H1 (cell line): ENCODE measurements around the gene PPP1R7. TPM values are rescaled to one million over a fixed set of nuclear protein-coding genes. Genes with fewer than 3 reads are reported as not detected.

Source experiments
- CTCF ChIA-PET: fragments of 300-600 bp; sonication (Branson Sonifier 250); formaldehyde crosslinking; loops from one replicate; lab custom pipeline; 2021; ENCODE audit not compliant: partially characterized antibody; lab: Charles Lee
- POLR2A ChIA-PET: fragments of 300-600 bp; sonication (Branson Sonifier 250); formaldehyde crosslinking; loops from one replicate; lab custom pipeline; 2021; ENCODE audit warnings: inconsistent platforms; ENCODE audit not compliant: partially characterized antibody; lab: Charles Lee
- DNase-seq, 2 experiments: peaks; one replicate each; pipeline versions ENCODE4 v3.0.0 to v3.0.0-alpha.2; 2010 to 2022; ENCODE audit warnings: low spot score in 2 of 2, low read depth in 1 of 2, mixed read lengths in 1 of 2
- FAIRE-seq: peaks from 2 replicates; lab custom pipeline; 2011; peaks lifted over from hg19 to GRCh38; lab: Jason Lieb, UNC
- H2AFZ ChIP-seq: 2 replicates; pipeline ENCODE4 v1.8.1; 2012; ENCODE audit warnings: low read length, inconsistent platforms
- H2AK5ac ChIP-seq: 2 replicates; pipeline ENCODE4 v1.6.1; 2013; ENCODE audit warnings: low read depth, low read length
- H2BK120ac ChIP-seq: replicated peaks from 2 replicates; pipeline ENCODE3; 2013; ENCODE audit warnings: low read depth, low read length, inconsistent platforms
- H2BK12ac ChIP-seq: 2 replicates; pipeline ENCODE4 v1.6.1; 2013; ENCODE audit warnings: low read depth, low read length
- H2BK15ac ChIP-seq: 2 replicates; pipeline ENCODE4 v1.6.1; 2013; ENCODE audit warnings: low read length
- H2BK20ac ChIP-seq: 2 replicates; pipeline ENCODE4 v1.6.1; 2013; ENCODE audit warnings: low read length
- H2BK5ac ChIP-seq: 2 replicates; pipeline ENCODE4 v1.6.1; 2013; ENCODE audit warnings: low read depth, low read length
- H3K14ac ChIP-seq: 2 replicates; pipeline ENCODE4 v1.6.1; 2013; ENCODE audit warnings: inconsistent platforms; ENCODE audit not compliant: insufficient read length
- H3K18ac ChIP-seq: 2 replicates; pipeline ENCODE4 v1.6.1; 2013; ENCODE audit warnings: low read length; ENCODE audit errors: extremely low read depth
- H3K23ac ChIP-seq: 2 replicates; pipeline ENCODE4 v1.6.1; 2013; ENCODE audit warnings: inconsistent platforms; ENCODE audit not compliant: insufficient read length
- H3K23me2 ChIP-seq: 2 replicates; pipeline ENCODE4 v1.6.1; 2013; ENCODE audit warnings: low read depth, low read length
- H3K27ac ChIP-seq: 2 replicates; pipeline ENCODE4 v1.6.1; 2011; ENCODE audit warnings: low read depth, low read length, inconsistent platforms
- H3K27me3 ChIP-seq, 4 experiments: replicated peaks in 1 of 4; 1 replicate in 1 of 4; 2 replicates in 3 of 4; pipeline versions ENCODE4 v1.6.1 to v1.8.1; 2011 to 2013; ENCODE audit warnings: low read length in 3 of 4, mild to moderate bottlenecking in 3 of 4, inconsistent platforms in 2 of 4, mixed read lengths in 2 of 4, moderate library complexity in 1 of 4; ENCODE audit not compliant: control insufficient read depth in 3 of 4, insufficient read depth in 3 of 4; ENCODE audit errors: extremely low read depth in 1 of 4
- H3K36me3 ChIP-seq, 4 experiments: 2 replicates each; pipeline versions ENCODE4 v1.6.1 to v1.8.1; 2011 to 2013; ENCODE audit warnings: mild to moderate bottlenecking in 4 of 4, low read length in 3 of 4, moderate library complexity in 2 of 4, control low read depth in 1 of 4, inconsistent platforms in 1 of 4; ENCODE audit not compliant: insufficient read depth in 4 of 4, control insufficient read depth in 2 of 4
- H3K4ac ChIP-seq: replicated peaks from 2 replicates; pipeline ENCODE3; 2013; ENCODE audit warnings: low read length, low read depth, mixed read lengths, inconsistent platforms; ENCODE audit not compliant: insufficient read length
- H3K4me1 ChIP-seq, 4 experiments: replicated peaks in 1 of 4; 1 replicate in 1 of 4; 2 replicates in 3 of 4; pipeline versions ENCODE4 v1.6.1 to v1.8.1; 2011 to 2013; ENCODE audit warnings: low read length in 3 of 4, inconsistent platforms in 2 of 4, mixed read lengths in 1 of 4; ENCODE audit not compliant: insufficient read depth in 4 of 4, control insufficient read depth in 3 of 4
- H3K4me2 ChIP-seq, 2 experiments: 2 replicates each; pipeline versions ENCODE4 v1.6.1 to v1.8.1; 2011 to 2013; ENCODE audit warnings: low read depth in 2 of 2, low read length in 2 of 2, control low read depth in 1 of 2, inconsistent platforms in 1 of 2, mild to moderate bottlenecking in 1 of 2; ENCODE audit not compliant: insufficient read depth in 1 of 2
- H3K4me3 ChIP-seq, 4 experiments: fragments of 200-600, 300-600 bp in 1 of 4; sonication (generic), shearing (Covaris generic), sonication (Bioruptor Twin) in 1 of 4; 2 replicates each; pipeline versions ENCODE4 v1.5.1 to v1.8.1; 2011 to 2016; ENCODE audit warnings: low read length in 4 of 4, low read depth in 3 of 4, control low read depth in 2 of 4, inconsistent platforms in 2 of 4, mild to moderate bottlenecking in 2 of 4, mixed read lengths in 1 of 4, moderate library complexity in 1 of 4; ENCODE audit not compliant: insufficient read depth in 2 of 4; ENCODE audit errors: extremely low read depth in 1 of 4
- H3K56ac ChIP-seq: replicated peaks from 2 replicates; pipeline ENCODE3; 2013; ENCODE audit warnings: low read depth, mild to moderate bottlenecking, mixed read lengths, low read length, inconsistent platforms; ENCODE audit not compliant: insufficient read length
- H3K79me1 ChIP-seq: 2 replicates; pipeline ENCODE4 v1.6.1; 2013; ENCODE audit warnings: low read depth, low read length, control low read depth
- H3K79me2 ChIP-seq, 2 experiments: 2 replicates each; pipeline versions ENCODE4 v1.6.1 to v1.8.1; 2012 to 2013; ENCODE audit warnings: low read length in 2 of 2, mild to moderate bottlenecking in 2 of 2, inconsistent platforms in 1 of 2; ENCODE audit not compliant: insufficient read depth in 2 of 2, control insufficient read depth in 1 of 2
- H3K9ac ChIP-seq, 4 experiments: replicated peaks in 1 of 4; 1 replicate in 1 of 4; 2 replicates in 3 of 4; pipeline versions ENCODE4 v1.6.1 to v1.8.1; 2011 to 2013; ENCODE audit warnings: low read depth in 3 of 4, low read length in 3 of 4, control low read depth in 2 of 4, mild to moderate bottlenecking in 2 of 4, moderate library complexity in 2 of 4, inconsistent platforms in 1 of 4; ENCODE audit errors: extremely low read depth in 1 of 4
- H3K9me3 ChIP-seq, 2 experiments: 2 replicates each; pipeline versions ENCODE4 v1.6.1 to v1.8.1; 2012 to 2013; ENCODE audit warnings: mild to moderate bottlenecking in 2 of 2, moderate library complexity in 2 of 2, control low read depth in 1 of 2, inconsistent platforms in 1 of 2, low read depth in 1 of 2, low read length in 1 of 2, mixed read lengths in 1 of 2; ENCODE audit not compliant: insufficient read depth in 2 of 2
- H4K20me1 ChIP-seq, 2 experiments: replicated peaks in 1 of 2; 2 replicates each; pipeline versions ENCODE3 to v1.8.1; 2011 to 2013; ENCODE audit warnings: inconsistent platforms in 2 of 2, low read length in 2 of 2, mild to moderate bottlenecking in 1 of 2; ENCODE audit not compliant: insufficient read depth in 2 of 2, control insufficient read depth in 1 of 2
- H4K5ac ChIP-seq: 2 replicates; pipeline ENCODE4 v1.6.1; 2013; ENCODE audit warnings: low read length, low read depth, mixed read lengths, inconsistent platforms; ENCODE audit not compliant: insufficient read length
- H4K8ac ChIP-seq: 2 replicates; pipeline ENCODE4 v1.8.0; 2013; ENCODE audit warnings: mild to moderate bottlenecking, moderate library complexity, low read length, inconsistent platforms; ENCODE audit not compliant: insufficient read depth; ENCODE audit errors: extremely low read depth
- H4K91ac ChIP-seq: replicated peaks from 2 replicates; pipeline ENCODE3; 2013; ENCODE audit warnings: low read length, mixed read lengths, inconsistent platforms; ENCODE audit not compliant: insufficient read length
- CEBPB ChIP-seq: IDR thresholded peaks from 2 replicates; pipeline ENCODE4 v1.6.1; 2012; ENCODE audit warnings: low read depth, low read length
- CTBP2 ChIP-seq: IDR thresholded peaks from 2 replicates; pipeline ENCODE4 v1.7.0; 2011; ENCODE audit warnings: borderline replicate concordance, mild to moderate bottlenecking, moderate library complexity, mixed read lengths, low read length; ENCODE audit not compliant: insufficient read depth, insufficient read length
- HDAC2 ChIP-seq, 2 experiments: fragments of 300-600 bp in 1 of 2; sonication (generic) in 1 of 2; IDR thresholded peaks; 2 replicates each; pipeline ENCODE4 v1.6.1; 2011 to 2012; ENCODE audit warnings: low read depth in 2 of 2, low read length in 2 of 2, mild to moderate bottlenecking in 2 of 2, moderate library complexity in 2 of 2, borderline replicate concordance in 1 of 2, inconsistent platforms in 1 of 2
- KDM5A ChIP-seq: fragments of 200-600 bp; IDR thresholded peaks from 2 replicates; pipeline ENCODE4 v1.7.1; 2012; ENCODE audit warnings: mild to moderate bottlenecking, low read length, inconsistent platforms, mixed read lengths
- SRF ChIP-seq: IDR thresholded peaks from 2 replicates; pipeline ENCODE4 v1.6.1; 2011; ENCODE audit warnings: mild to moderate bottlenecking, low read depth, low read length, moderate library complexity
- WGBS, 2 experiments: shearing (Covaris generic) in 1 of 2; methylation state at CpG; one replicate each; pipeline versions ENCODE4 v1.1.6 to v1.1.7; 2013 to 2015; ENCODE audit warnings: low lambda C conversion rate in 2 of 2, mixed read lengths in 2 of 2, inconsistent platforms in 1 of 2, low coverage in 1 of 2, missing lambda C conversion rate in 1 of 2; ENCODE audit not compliant: insufficient replicate concordance in 2 of 2, insufficient coverage in 1 of 2, insufficient read length in 1 of 2; ENCODE audit errors: extremely low coverage in 1 of 2, missing lambda C conversion rate in 1 of 2; 5-methylcytosine and 5-hydroxymethylcytosine counted together
- polyA plus RNA-seq, 7 experiments: library from polyadenylated mRNA; depleted of rRNA in 3 of 7; stranded (reverse) in 5 of 7; unstranded in 2 of 7; fragments of >200 nt in 5 of 7; fragments of 200-250 nt in 2 of 7; gene quantifications; 1 replicate in 5 of 7; 2 replicates in 1 of 7; 4 replicates in 1 of 7; pipeline versions ENCODE4 v1.2.1 to v1.2.3, GENCODE V29; 2011 to 2013; ENCODE audit warnings: missing spikeins in 2 of 7, mixed read lengths in 2 of 7
- total RNA-seq: library from RNA; stranded (reverse); fragmentation: NEBNext Ultra II Directional; extraction: Animal tissue kit (Norgen Biotek cat#: 25700); gene quantifications from 2 replicates; pipeline ENCODE4 v1.2.1, GENCODE V29; 2021

Gene PPP1R7
- total and polyA plus RNA-seq, 2 of the 8 experiments (the other 6 are each of a cell fraction or from before 2014, with no cell fraction given) = 22.2 to 64.0 TPM

DNA sequence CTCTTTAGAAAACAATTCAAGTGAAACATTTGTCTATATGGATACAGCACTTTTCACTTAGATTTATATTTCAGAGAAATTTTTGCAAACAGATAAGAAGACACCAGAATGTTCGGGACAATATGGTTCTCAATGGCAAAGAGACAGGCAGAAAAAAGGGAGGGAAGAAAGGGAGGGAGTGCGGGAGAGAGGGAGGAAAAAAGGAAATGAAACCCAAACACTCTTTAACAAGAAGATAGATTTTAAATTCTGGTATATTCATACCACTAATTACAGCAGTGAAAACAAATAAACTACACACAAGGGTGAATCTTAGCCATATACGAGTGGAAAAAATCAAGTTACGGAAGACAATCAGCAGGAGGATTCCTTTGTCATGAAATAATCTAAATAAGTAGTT, 4.0 kb upstream of the PPP1R7 start:
- no peak overlapping the region for H3K18ac ChIP-seq
- no peak overlapping the region for H2BK120ac ChIP-seq
- H3K14ac ChIP-seq = no peak overlapping the region
- no peak overlapping the region for H2AFZ ChIP-seq
- POLR2A ChIA-PET = interaction anchor here (0.7 kb wide), 1 partner anchor 28 kb away, joined by 3 read pairs; no protein-coding TSS in a partner anchor
- H3K79me2 ChIP-seq = peaks cover 4 to 33% of the 10 kb centered on the region in 2 experiments; a peak in 3 of 4 replicates
- H4K5ac ChIP-seq = no peak overlapping the region
- peaks cover 9% of the 10 kb centered on the region; the same call in 1 of the 2 replicates for H3K23me2 ChIP-seq
- H4K8ac ChIP-seq = no peak overlapping the region
- no peaks in the 10 kb centered on the region for H3K36me3 ChIP-seq
- H3K4me1 ChIP-seq = peaks cover 0 to 8% (median 6%) of the 10 kb centered on the region in 4 experiments; a peak in 6 of 7 replicates
- no peak overlapping the region for H3K27ac ChIP-seq
- CTCF ChIA-PET = interaction anchor here (0.6 kb wide), 1 partner anchor 70 kb away, joined by 3 read pairs; no protein-coding TSS in a partner anchor
- no peak overlapping the region for H3K4ac ChIP-seq
- peaks cover 0 to 17% of the 10 kb centered on the region in 2 experiments for H4K20me1 ChIP-seq
- H3K9ac ChIP-seq = no peak overlapping the region
- H3K4me2 ChIP-seq = no peak overlapping the region
- H2BK5ac ChIP-seq = no peak overlapping the region
- TF ChIP-seq CTBP2 (no peak), HDAC2 (IDR thresholded peaks at IDR 0.05; ENCODE audit: borderline replicate concordance in 1 of 2, low read depth in 2 of 2, low read length in 2 of 2) (no peak), KDM5A (no peak), CEBPB (no peak), SRF (no peak)
- no peak overlapping the region for H2BK15ac ChIP-seq
- H2AK5ac ChIP-seq = no peak overlapping the region
- H4K91ac ChIP-seq = no peak overlapping the region
- no peak overlapping the region for H3K4me3 ChIP-seq
- no peak overlapping the region for H3K56ac ChIP-seq
- H3K9me3 ChIP-seq = no peaks in the 10 kb centered on the region
- no peak overlapping the region for H2BK20ac ChIP-seq
- peaks cover 13% of the 10 kb centered on the region for H3K79me1 ChIP-seq
- no peak for DNase-seq
- no peak for FAIRE-seq
- 78% methylated on average over 4 of the region's 4 CpGs; no CpG with 5 or more reads in 1 of the 2 experiments for WGBS, 2 experiments
- H3K27me3 ChIP-seq = peaks cover 0 to 3% (median 2%) of the 10 kb centered on the region in 4 experiments; a peak in 1 of 7 replicates
- no peak overlapping the region for H2BK12ac ChIP-seq
- no peak overlapping the region for H3K23ac ChIP-seq
